Lung (tissue), 12 donors: ENCODE data around the gene AGO4. TPM values are rescaled to one million over a fixed set of nuclear protein-coding genes. Genes with fewer than 3 reads are reported as not detected.

Experiments
- ATAC-seq: fragments of 200-7000 bp; cut with Tn5 transposase; one replicate; pipeline ENCODE4 v1.9.1; 2020; ENCODE audit warnings: moderate number of reproducible peaks; ENCODE audit not compliant: insufficient read depth, low FRiP score
- DNase-seq, 3 donors: peaks; one replicate each; pipeline ENCODE4 v3.0.0-alpha.2; 2013 to 2017
- H3K27ac ChIP-seq, 2 donors: one replicate each; pipeline ENCODE4 v1.5.1; 2013; ENCODE audit warnings: mild to moderate bottlenecking in 2 of 2, moderate library complexity in 2 of 2, control low read depth in 1 of 2, inconsistent platforms in 1 of 2, low read depth in 1 of 2, low read length in 1 of 2
- H3K27me3 ChIP-seq, 3 donors: one replicate each; pipeline ENCODE4 v1.5.1; 2013; ENCODE audit warnings: low read length in 2 of 3; ENCODE audit not compliant: control insufficient read depth in 3 of 3, insufficient read depth in 3 of 3
- H3K36me3 ChIP-seq, 4 donors: one replicate each; pipeline ENCODE4 v1.5.1; 2013; ENCODE audit warnings: low read length in 4 of 4, mild to moderate bottlenecking in 1 of 4, moderate library complexity in 1 of 4; ENCODE audit not compliant: control insufficient read depth in 4 of 4, insufficient read depth in 4 of 4
- H3K4me1 ChIP-seq, 5 donors: one replicate each; pipeline ENCODE4 v1.5.1; 2013; ENCODE audit warnings: low read length in 5 of 5, mild to moderate bottlenecking in 2 of 5, moderate library complexity in 1 of 5; ENCODE audit not compliant: control insufficient read depth in 5 of 5, insufficient read depth in 5 of 5
- H3K4me3 ChIP-seq: one replicate; pipeline ENCODE4 v1.5.1; 2013; ENCODE audit warnings: mild to moderate bottlenecking, control low read depth, moderate library complexity
- H3K9ac ChIP-seq, 2 donors: one replicate each; pipeline ENCODE4 v1.5.1; 2013; ENCODE audit warnings: low read length in 2 of 2, control low read depth in 1 of 2; ENCODE audit not compliant: insufficient read depth in 1 of 2
- H3K9me3 ChIP-seq, 4 donors: one replicate each; pipeline ENCODE4 v1.5.1; 2013; ENCODE audit warnings: low read length in 3 of 4, mild to moderate bottlenecking in 1 of 4, moderate library complexity in 1 of 4; ENCODE audit not compliant: control insufficient read depth in 4 of 4, insufficient read depth in 3 of 4
- WGBS, 2 donors: extraction: QIAGEN DNeasy Blood & Tissue Kit; methylation state at CpG; one replicate each; pipeline ENCODE4 v1.1.7; 2013; 5-methylcytosine and 5-hydroxymethylcytosine counted together
- polyA plus RNA-seq, 2 donors: library from polyadenylated mRNA; stranded (reverse); fragments of 200-250 nt; gene quantifications; one replicate each; pipeline ENCODE4 v1.2.1, GENCODE V29; 2013
- total RNA-seq, 2 donors: library from RNA; depleted of rRNA in 1 of 2; stranded (reverse); fragments of >200 nt in 1 of 2; gene quantifications; one replicate each; pipeline ENCODE4 v1.2.1, GENCODE V29; 2014 to 2021
- TF ChIP-seq, protein P1 (sequence below): IDR thresholded peaks from 2 replicates; pipeline ENCODE4 v1.5.1; 2012; ENCODE audit warnings: mild to moderate bottlenecking; ENCODE audit errors: control extremely low read depth, extremely low read depth
- donor health status: control.
- donor health status: control.
- donor health status: Bipolar disorder and iron deficiency.
- donor health status: healthy.
- donor health status: DM: yes; HTN: yes; CAD: no.

The AGO4 gene
- total and polyA plus RNA-seq, 4 donors: 8.5 to 37.3 (median 19.2) TPM

DNA sequence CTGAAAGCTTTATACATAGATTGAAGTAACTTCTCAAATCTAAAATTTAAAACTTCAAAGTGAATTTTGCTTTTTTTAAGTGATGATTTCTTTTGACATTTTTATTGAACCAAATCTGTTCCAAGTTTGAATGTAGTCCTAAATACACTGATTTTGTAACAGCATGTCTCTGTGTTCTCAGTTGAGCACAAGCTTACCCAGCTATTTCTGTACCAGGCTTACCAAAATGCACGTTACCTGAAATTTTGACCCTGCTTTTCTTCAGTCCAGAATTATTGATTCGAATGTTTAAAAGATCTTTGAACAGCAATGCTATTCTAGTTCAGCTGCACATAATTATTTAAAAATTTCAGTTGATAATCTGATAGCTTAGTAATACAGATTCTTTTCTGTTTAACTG, 25.6 kb downstream of the AGO4 start:
- Histone ChIP-seq H3K27ac (no peak overlapping the region), H3K4me3 (no peak overlapping the region), H3K4me1 (no peaks in the 10 kb centered on the region), H3K9ac (no peak overlapping the region), H3K36me3 (peaks cover 16 to 46% (median 34%) of the 10 kb centered on the region in 4 donors), H3K27me3 (no peaks in the 10 kb centered on the region), H3K9me3 (peaks cover 0 to 3% (median 0%) of the 10 kb centered on the region in 4 donors)
- DNase-seq (no peak), ATAC-seq (no peak)
- WGBS, 2 donors: 92% methylated on average over 2 of the region's 2 CpGs
- TF ChIP-seq, protein P1, sequence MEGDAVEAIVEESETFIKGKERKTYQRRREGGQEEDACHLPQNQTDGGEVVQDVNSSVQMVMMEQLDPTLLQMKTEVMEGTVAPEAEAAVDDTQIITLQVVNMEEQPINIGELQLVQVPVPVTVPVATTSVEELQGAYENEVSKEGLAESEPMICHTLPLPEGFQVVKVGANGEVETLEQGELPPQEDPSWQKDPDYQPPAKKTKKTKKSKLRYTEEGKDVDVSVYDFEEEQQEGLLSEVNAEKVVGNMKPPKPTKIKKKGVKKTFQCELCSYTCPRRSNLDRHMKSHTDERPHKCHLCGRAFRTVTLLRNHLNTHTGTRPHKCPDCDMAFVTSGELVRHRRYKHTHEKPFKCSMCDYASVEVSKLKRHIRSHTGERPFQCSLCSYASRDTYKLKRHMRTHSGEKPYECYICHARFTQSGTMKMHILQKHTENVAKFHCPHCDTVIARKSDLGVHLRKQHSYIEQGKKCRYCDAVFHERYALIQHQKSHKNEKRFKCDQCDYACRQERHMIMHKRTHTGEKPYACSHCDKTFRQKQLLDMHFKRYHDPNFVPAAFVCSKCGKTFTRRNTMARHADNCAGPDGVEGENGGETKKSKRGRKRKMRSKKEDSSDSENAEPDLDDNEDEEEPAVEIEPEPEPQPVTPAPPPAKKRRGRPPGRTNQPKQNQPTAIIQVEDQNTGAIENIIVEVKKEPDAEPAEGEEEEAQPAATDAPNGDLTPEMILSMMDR: no peak

DNA sequence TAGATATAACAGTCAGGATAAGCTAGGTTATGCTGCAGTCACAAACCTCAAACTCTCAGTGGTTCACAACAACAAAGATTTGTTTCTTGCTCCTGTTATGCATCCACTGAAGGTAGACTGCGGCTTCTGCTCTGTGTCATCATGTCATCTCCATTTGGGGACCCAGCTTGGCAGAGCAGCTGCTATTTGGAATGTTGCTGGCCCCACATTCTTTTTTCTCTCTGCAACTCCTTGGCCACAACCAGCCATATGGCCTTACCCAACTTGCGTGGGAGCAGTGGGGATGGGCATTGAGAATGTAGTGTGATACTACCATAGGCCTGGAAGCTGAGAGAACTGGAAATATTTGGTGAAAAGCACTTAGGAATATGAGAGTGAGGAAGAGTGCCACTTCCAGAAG, 26.4 kb downstream of the AGO4 start:
- H3K27me3 ChIP-seq: no peaks in the 10 kb centered on the region
- H3K36me3 ChIP-seq: peaks cover 16 to 47% (median 35%) of the 10 kb centered on the region in 4 donors
- no peaks in the 10 kb centered on the region for H3K4me1 ChIP-seq
- no peak overlapping the region for H3K27ac ChIP-seq
- no peak for DNase-seq
- no peak overlapping the region for H3K9ac ChIP-seq
- TF ChIP-seq, protein P1: no peak
- 93 to 98% methylated on average over 2 of the region's 2 CpGs for WGBS, 2 donors
- H3K4me3 ChIP-seq: no peak overlapping the region
- H3K9me3 ChIP-seq: peaks cover 0 to 3% (median 0%) of the 10 kb centered on the region in 4 donors
- no peak for ATAC-seq

DNA sequence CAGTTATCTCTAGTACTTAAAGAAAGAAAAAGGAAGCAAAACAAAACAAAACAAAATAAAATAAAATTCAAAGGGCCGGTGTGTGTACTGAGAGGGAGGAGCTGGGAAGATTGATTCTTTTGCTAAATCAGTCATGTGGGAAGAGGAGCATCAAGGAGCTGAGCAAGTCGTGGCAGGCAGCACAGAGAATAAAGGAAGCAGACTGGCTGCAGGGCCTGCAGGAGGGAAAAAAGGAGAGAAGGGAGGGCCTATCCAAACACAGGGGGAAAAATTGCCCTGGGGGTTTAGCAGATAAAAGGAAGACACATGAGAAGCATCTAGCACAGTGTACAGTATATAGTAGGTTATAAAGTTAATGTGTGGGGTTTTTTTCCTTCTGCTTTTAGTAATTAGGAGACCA, 27.6 kb downstream of the AGO4 start:
- no peak for DNase-seq
- no peak overlapping the region for H3K4me3 ChIP-seq
- ATAC-seq: no peak
- H3K27ac ChIP-seq: no peak overlapping the region
- WGBS, 2 donors: 73 to 80% methylated on average over 2 of the region's 2 CpGs
- no peaks in the 10 kb centered on the region for H3K27me3 ChIP-seq
- TF ChIP-seq, protein P1: no peak
- H3K9ac ChIP-seq: no peak overlapping the region
- no peaks in the 10 kb centered on the region for H3K4me1 ChIP-seq
- peaks cover 16 to 50% (median 36%) of the 10 kb centered on the region in 4 donors for H3K36me3 ChIP-seq
- peaks cover 0 to 3% (median 0%) of the 10 kb centered on the region in 4 donors for H3K9me3 ChIP-seq

DNA sequence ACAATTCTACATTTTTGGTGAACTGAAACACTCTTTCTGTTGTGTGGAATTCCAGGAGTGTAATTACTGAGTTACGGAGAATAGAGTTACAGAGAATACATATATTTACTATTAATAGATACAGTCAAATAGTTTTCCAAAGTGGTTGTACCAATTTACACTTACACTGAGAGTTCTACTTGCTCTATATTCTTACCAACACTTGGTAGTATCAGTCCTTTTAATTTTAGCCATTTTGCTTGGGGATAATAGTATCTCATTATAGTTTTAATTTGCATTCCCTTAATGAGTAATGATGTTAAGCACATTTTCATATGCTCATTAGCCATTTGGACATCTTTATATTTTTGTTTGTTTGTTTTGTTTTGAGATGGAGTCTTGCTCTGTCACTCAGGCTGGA, 28.9 kb downstream of the AGO4 start:
- Histone ChIP-seq H3K27me3 (no peaks in the 10 kb centered on the region), H3K9me3 (peaks cover 0 to 3% (median 0%) of the 10 kb centered on the region in 4 donors), H3K4me1 (no peaks in the 10 kb centered on the region), H3K4me3 (no peak overlapping the region), H3K36me3 (peaks cover 21 to 52% (median 38%) of the 10 kb centered on the region in 4 donors), H3K27ac (no peak overlapping the region), H3K9ac (no peak overlapping the region)
- no peak for DNase-seq
- ATAC-seq: no peak
- TF ChIP-seq, protein P1: no peak
- WGBS, 2 donors: 96 to 100% methylated on average over 1 of the region's 1 CpG
